Fibroblast of lung (primary cell): ENCODE data around the gene MLLT10.

Source experiments
- CTCF ChIP-seq, 2 donors: IDR thresholded peaks in 1 of 2; conservative IDR thresholded peaks in 1 of 2; 1 replicate in 1 of 2; 2 replicates in 1 of 2; pipeline ENCODE4 v1.5.1; 2011 to 2012; ENCODE audit warnings: low read length in 2 of 2, control low read depth in 1 of 2, inconsistent platforms in 1 of 2, low read depth in 1 of 2, mild to moderate bottlenecking in 1 of 2
- EZH2 ChIP-seq: IDR thresholded peaks from 2 replicates; pipeline ENCODE4 v1.5.1; 2012; ENCODE audit warnings: low read length, control low read depth, mild to moderate bottlenecking; ENCODE audit errors: missing control alignments

DNA sequence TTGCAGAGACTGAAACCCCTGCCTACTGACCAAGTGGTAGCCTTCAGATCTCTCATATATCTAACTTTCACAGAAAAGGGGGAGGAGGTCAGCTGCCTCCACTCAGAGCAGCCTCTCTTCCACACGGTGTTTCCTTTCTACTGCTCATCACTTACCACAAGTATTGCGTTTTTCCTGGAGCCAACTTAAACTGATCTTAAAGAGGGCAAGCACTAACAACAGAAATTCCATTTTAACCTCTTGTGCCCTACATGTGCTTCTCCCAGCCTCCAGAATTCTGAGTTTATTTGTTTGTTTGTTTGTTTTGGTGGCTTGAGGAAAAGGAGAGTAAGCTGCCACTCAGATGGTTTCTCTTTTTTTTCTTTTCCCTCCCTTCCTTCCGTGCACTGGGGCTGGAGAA, 27.7 kb upstream of the MLLT10 start:
- TF ChIP-seq CTCF (conservative IDR thresholded peaks at IDR 0.05 in 1 of 2, IDR thresholded peaks at IDR 0.05 in 1 of 2; ENCODE audit: low read depth in 1 of 2, low read length in 2 of 2) (no peak), EZH2 (no peak)
